ENCODE data around the gene HEXIM2.
"Not testable (repeated sequence)": the region's sequence is repeated elsewhere in the genome, so short reads cannot be mapped to it uniquely, and the experiment has no call there.

The HEXIM2 gene

DNA sequence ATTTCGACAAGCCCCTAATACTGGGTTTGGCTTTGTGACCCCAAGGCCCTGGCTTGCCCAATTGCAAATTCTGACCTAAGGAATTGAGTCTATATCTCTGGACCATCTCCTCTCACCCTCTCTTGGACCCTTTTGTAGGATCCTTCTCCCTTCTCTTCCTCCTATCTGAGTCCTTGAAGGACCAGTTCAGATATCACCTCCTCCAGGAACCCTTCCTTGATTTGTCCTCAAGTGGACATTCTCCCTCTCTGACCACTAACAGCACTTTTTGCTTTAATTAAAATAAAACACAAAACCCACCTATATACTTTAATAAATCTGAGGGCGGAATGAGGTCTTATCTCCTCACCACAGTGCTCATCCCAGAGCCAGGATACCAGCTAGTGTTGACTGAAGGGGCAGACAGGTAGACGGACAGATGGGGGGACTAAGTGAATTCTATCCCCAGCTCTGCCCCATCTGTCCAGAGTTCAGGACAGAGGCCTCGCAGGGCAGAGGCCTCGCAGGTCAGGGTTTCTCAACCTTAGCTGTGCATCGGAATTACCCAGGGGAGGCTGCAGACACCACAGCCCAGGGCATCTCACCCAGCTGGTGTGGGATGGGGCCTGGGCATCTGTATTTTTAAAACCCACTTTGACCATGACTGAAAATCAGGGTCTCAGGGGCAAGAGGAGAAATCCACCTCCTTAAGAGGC lies 38.5 kb upstream of the HEXIM2 start:
- TF ChIP-seq, protein P1, sequence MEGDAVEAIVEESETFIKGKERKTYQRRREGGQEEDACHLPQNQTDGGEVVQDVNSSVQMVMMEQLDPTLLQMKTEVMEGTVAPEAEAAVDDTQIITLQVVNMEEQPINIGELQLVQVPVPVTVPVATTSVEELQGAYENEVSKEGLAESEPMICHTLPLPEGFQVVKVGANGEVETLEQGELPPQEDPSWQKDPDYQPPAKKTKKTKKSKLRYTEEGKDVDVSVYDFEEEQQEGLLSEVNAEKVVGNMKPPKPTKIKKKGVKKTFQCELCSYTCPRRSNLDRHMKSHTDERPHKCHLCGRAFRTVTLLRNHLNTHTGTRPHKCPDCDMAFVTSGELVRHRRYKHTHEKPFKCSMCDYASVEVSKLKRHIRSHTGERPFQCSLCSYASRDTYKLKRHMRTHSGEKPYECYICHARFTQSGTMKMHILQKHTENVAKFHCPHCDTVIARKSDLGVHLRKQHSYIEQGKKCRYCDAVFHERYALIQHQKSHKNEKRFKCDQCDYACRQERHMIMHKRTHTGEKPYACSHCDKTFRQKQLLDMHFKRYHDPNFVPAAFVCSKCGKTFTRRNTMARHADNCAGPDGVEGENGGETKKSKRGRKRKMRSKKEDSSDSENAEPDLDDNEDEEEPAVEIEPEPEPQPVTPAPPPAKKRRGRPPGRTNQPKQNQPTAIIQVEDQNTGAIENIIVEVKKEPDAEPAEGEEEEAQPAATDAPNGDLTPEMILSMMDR (IDR thresholded peaks at IDR 0.05; ENCODE audit: extremely low read depth, missing control alignments), result no peak
- DNase-seq (ENCODE audit: low spot score), result no peak

DNA sequence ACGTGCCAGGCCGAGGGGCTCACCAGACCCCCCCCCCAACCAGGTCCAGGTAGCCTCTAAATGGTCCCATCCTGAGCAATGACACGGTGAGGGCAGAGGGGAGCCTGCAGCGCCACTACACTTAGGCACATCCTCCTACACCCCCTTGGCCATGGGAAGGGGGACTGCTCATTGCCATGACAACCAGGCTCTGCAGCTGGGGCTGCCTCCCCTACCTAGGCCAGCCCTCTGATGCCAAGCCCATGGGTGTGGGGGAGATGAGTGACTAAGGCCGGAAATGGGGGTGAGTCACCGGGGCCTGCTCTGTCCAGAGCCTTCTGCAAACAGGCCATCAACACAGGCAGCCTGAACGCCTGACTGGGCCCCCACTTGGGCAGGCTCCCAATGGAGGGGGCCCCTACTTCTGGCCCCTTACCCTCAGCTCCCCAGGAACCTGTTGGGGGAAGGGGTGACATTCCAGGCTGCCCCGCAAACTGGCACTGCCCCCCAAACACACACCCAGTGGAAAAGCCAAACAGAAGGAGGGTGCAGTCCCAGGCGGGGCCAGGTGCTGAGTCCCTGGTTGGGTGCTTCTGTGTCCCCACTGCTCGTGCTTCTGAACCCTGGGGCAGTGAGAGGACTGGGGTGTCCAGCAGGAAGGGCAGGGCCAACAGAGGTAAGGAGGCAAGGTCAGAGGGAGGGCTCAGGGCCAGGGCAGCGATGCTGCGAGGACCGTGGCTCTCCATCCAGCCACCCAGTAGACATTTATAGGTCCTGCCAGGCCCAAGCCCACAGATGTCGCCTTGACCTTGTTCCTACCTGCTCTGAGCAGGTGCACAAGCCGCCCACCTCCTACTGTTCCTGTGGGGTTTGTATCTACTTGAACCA lies 37.5 kb upstream of the HEXIM2 start:
- TF ChIP-seq, protein P1 (IDR thresholded peaks at IDR 0.05; ENCODE audit: extremely low read depth, missing control alignments), result no peak
- DNase-seq (ENCODE audit: low spot score), result no peak

DNA sequence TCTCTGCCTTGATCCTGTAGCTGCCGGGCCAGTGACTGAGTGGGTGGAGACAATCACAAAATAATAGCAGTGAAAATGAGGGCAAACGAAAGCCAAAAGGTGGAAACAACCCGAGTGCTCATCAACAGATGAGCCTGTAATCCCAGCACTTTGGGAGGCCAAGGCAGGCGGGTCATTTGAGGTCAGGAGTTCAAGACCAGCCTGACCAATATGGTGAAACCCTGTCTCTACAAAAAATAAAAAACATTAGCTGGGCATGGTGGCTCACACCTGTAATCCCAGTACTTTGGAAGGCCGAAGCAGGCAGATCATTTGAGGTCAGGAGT lies 36.9 kb upstream of the HEXIM2 start:
- not testable (repeated sequence) for DNase-seq (ENCODE audit: low spot score)

DNA sequence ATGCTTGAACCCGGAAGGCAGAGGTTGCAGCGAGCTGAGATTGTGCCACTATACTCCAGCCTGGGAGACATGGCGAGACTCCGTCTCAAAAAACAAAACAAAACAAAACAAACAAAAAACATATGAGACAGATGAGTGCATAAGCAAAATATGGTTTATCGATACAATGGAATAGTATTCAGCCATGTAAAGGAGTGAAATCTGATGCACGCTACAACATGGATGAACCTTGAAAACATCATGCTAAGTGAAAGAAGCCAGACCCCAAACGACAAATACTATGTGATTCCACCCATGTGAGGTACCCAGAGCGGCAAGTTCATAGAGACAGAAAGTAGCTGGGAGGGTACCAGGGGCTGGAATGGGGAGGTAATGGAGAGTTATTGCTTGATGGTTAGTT lies 36.2 kb upstream of the HEXIM2 start:
- no peak for DNase-seq (ENCODE audit: low spot score)
- TF ChIP-seq, protein P1 (IDR thresholded peaks at IDR 0.05; ENCODE audit: extremely low read depth, missing control alignments), result no peak

DNA sequence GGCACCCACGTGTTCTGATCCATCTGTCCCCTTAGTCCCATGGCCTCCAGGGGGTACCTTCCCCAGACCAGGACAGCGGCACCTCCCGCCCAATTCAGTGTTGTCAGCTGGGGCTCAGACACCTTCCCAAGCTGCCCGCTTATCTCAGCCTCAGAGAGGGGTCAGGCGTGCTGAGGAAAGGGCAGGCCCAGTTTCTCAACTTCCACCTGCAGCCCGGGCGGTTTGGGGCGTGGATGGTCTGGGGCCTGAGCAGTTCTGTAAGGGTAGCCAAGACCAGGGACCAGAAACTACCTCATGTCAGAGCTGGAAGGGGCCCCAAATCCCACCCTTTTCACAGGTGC lies 34.5 kb upstream of the HEXIM2 start:
- DNase-seq (ENCODE audit: low spot score), result no peak
- TF ChIP-seq, protein P1 (IDR thresholded peaks at IDR 0.05; ENCODE audit: extremely low read depth, missing control alignments), result no peak

DNA sequence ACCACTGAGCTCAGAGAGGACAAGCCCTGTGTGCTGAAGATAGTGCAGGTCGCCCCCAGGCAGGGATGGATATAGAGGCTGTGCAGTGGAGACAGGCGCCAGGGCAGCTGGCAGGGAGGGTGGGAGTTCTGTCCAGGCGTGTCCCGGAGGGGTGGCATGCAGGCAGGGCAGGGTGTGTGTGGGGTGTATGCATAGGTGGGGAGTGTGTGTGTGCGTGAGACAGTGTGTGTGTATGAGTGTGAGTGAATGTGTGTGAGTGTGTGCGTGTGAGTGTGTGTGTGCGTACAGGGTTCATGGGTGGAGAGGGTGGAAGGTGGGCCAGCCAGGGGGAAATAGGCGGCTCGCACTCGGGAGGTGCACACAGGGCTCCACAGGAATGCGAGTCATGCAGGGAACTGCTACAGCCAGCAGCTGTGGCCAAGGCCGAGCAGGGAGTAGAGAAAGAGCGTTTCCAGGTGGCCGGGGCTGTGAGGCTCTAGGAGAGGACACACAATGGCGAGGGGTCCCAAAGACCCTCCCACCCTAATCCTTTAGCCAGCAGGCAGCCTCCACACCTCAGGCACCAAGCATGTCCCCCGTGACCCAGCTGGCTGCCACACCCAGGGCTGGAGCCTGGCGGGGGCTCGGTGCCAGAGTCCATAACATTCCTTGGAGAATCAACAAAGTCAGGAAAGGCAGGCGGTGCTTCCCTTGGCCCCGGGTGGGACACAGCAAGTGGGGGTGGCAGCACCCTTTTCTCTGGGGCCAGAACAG lies 34.0 kb upstream of the HEXIM2 start:
- DNase-seq (ENCODE audit: low spot score), result no peak
- TF ChIP-seq, protein P1 (IDR thresholded peaks at IDR 0.05; ENCODE audit: extremely low read depth, missing control alignments), result no peak

DNA sequence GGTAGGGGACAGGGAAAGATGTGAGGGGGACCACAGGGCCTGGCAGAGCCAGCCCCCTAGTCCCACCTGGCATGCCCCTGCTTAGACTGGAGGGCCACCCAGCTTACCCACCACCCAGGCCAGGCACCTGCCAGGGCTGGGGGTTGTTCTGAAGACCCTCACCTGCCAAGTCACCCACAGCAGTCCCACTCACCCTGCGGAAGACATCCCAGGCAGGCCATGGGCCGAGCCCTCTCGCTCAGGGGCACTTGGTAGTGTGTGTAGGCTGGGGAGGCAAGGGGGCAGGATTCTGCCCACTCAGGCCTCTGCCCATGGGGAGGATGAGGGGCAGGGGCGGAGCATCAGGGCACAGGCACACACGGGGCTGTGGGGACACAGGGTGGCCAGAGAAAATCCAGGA lies 33.3 kb upstream of the HEXIM2 start:
- no peak for DNase-seq (ENCODE audit: low spot score)
- TF ChIP-seq, protein P1 (IDR thresholded peaks at IDR 0.05; ENCODE audit: extremely low read depth, missing control alignments), result no peak

Measured in GM20000 (cell line).